ENCODE data around the gene TIMM29. TPM values are rescaled to one million over a fixed set of nuclear protein-coding genes. Genes with fewer than 3 reads are reported as not detected.
A peak's percentile ranks its signal among the peaks of the same experiment; 100 is the strongest.

The TIMM29 gene
- total and polyA plus RNA-seq, 2 of the 13 experiments (the other 11 are each of a cell fraction or from before 2014, with no cell fraction given): 7.1 to 33.8 TPM

GRCh38 chr19:10936661-10937084 lies 8.1 kb downstream of the TIMM29 start (continued):
- TF ChIP-seq AHDC1 (CRISPR knock-in tag; IDR thresholded peaks at IDR 0.05; ENCODE audit: borderline replicate concordance) (no peak), MAZ (IDR thresholded peaks at IDR 0.05; ENCODE audit: borderline replicate concordance, low read depth, low read length) (0 out of 2 replicates have a peak, but pooled peaks have one; percentile 23), MAZ (CRISPR knock-in tag; IDR thresholded peaks at IDR 0.05; ENCODE audit: low read depth) (no peak), ZUFSP (CRISPR knock-in tag; IDR thresholded peaks at IDR 0.05; ENCODE audit: borderline replicate concordance) (no peak), ZNF800 (CRISPR knock-in tag; IDR thresholded peaks at IDR 0.05) (no peak), ZNF512 (CRISPR knock-in tag; IDR thresholded peaks at IDR 0.05) (no peak), TEAD3 (CRISPR knock-in tag; optimal IDR thresholded peaks at IDR 0.05; ENCODE audit: borderline replicate concordance) (peak; percentile 65), ZBTB3 (CRISPR knock-in tag; IDR thresholded peaks at IDR 0.05; ENCODE audit: borderline replicate concordance, low read depth) (no peak), MATR3 (CRISPR knock-in tag; IDR thresholded peaks at IDR 0.05) (no peak), WIZ (CRISPR knock-in tag; IDR thresholded peaks at IDR 0.05) (no peak), RFX1 (IDR thresholded peaks at IDR 0.05) (no peak), ZNF224 (CRISPR knock-in tag; IDR thresholded peaks at IDR 0.05) (no peak), HIC2 (CRISPR knock-in tag; IDR thresholded peaks at IDR 0.05; ENCODE audit: low read depth) (no peak), ZNF3 (CRISPR knock-in tag; IDR thresholded peaks at IDR 0.05) (no peak), RFX3 (CRISPR knock-in tag; IDR thresholded peaks at IDR 0.05) (no peak), ZNF362 (CRISPR knock-in tag; IDR thresholded peaks at IDR 0.05; ENCODE audit: borderline replicate concordance) (peak; percentile 98)

Measured in HepG2 (cell line).